Thyroid gland (tissue), 4 donors: ENCODE measurements around the gene LIMK2.
"Not testable (repeated sequence)": the region's sequence is repeated elsewhere in the genome, so short reads cannot be mapped to it uniquely, and the experiment has no call there.

ENCODE experiments used
- CTCF ChIP-seq, 6 experiments: fragments of 200-600 bp in 3 of 6; fragments of 450-650 bp in 3 of 6; sonication (generic) in 3 of 6; IDR thresholded peaks; one replicate each; pipeline ENCODE4 v1.5.1; 2016 to 2019; ENCODE audit warnings: antibody characterized with exemption in 6 of 6, mild to moderate bottlenecking in 2 of 6, inconsistent platforms in 1 of 6, moderate library complexity in 1 of 6
- POLR2A ChIP-seq, 2 donors: fragments of 450-650 bp; IDR thresholded peaks; one replicate each; pipeline ENCODE4 v1.6.1; 2017; ENCODE audit warnings: antibody characterized with exemption in 2 of 2, mild to moderate bottlenecking in 2 of 2, moderate library complexity in 1 of 2

- not testable (repeated sequence) for TF ChIP-seq POLR2A, CTCF (IDR thresholded peaks at IDR 0.05)
These were observed 7.0 kb upstream of the LIMK2 start for GRCh38 chr22:31205059-31205458.
